Muscle of leg (tissue), 11 donors: ENCODE data around the gene PCDHGA7. TPM values are rescaled to one million over a fixed set of nuclear protein-coding genes. Genes with fewer than 3 reads are reported as not detected.
"Not testable (repeated sequence)": the region's sequence is repeated elsewhere in the genome, so short reads cannot be mapped to it uniquely, and the experiment has no call there.

Experiments used
- DNase-seq: peaks from one replicate; pipeline ENCODE4 v3.0.0; 2013
- H3K27ac ChIP-seq: one replicate; pipeline ENCODE4 v1.5.1; 2013; ENCODE audit warnings: mild to moderate bottlenecking, low read length, control low read depth
- H3K27me3 ChIP-seq: one replicate; pipeline ENCODE4 v1.6.1; 2013; ENCODE audit warnings: low read length; ENCODE audit not compliant: control insufficient read depth, insufficient read depth
- H3K36me3 ChIP-seq: one replicate; pipeline ENCODE4 v1.6.1; 2013; ENCODE audit warnings: low read length; ENCODE audit not compliant: control insufficient read depth, insufficient read depth
- H3K4me1 ChIP-seq: one replicate; pipeline ENCODE4 v1.6.1; 2013; ENCODE audit warnings: low read length; ENCODE audit not compliant: control insufficient read depth, insufficient read depth
- H3K4me3 ChIP-seq: one replicate; pipeline ENCODE4 v1.5.1; 2013; ENCODE audit warnings: low read length, control low read depth
- H3K9me3 ChIP-seq: replicated peaks from 2 replicates; pipeline ENCODE4 v1.6.1; 2013; ENCODE audit warnings: low read depth, low read length; ENCODE audit not compliant: control insufficient read depth
- WGBS: methylation state at CpG from one replicate; pipeline ENCODE4 v1.1.5; 2013; ENCODE audit warnings: missing lambda C conversion rate; ENCODE audit not compliant: insufficient coverage; 5-methylcytosine and 5-hydroxymethylcytosine counted together
- polyA plus RNA-seq, 8 donors: library from polyadenylated mRNA; unstranded; fragments of 120-200 nt; gene quantifications; one replicate each; pipeline versions ENCODE4 v1.2.1 to v1.2.3, GENCODE V29; 2013; ENCODE audit warnings: inconsistent platforms in 1 of 8, low replicate concordance in 1 of 8; ENCODE audit not compliant: insufficient read length in 8 of 8, insufficient read depth in 1 of 8
- total RNA-seq: library from RNA; stranded (reverse); fragments of 120-200 nt; gene quantifications from one replicate; pipeline ENCODE4 v1.2.4, GENCODE V29; 2013

PCDHGA7 gene
- total and polyA plus RNA-seq, 9 donors, result 1.2 to 2.4 (median 1.5) TPM

DNA sequence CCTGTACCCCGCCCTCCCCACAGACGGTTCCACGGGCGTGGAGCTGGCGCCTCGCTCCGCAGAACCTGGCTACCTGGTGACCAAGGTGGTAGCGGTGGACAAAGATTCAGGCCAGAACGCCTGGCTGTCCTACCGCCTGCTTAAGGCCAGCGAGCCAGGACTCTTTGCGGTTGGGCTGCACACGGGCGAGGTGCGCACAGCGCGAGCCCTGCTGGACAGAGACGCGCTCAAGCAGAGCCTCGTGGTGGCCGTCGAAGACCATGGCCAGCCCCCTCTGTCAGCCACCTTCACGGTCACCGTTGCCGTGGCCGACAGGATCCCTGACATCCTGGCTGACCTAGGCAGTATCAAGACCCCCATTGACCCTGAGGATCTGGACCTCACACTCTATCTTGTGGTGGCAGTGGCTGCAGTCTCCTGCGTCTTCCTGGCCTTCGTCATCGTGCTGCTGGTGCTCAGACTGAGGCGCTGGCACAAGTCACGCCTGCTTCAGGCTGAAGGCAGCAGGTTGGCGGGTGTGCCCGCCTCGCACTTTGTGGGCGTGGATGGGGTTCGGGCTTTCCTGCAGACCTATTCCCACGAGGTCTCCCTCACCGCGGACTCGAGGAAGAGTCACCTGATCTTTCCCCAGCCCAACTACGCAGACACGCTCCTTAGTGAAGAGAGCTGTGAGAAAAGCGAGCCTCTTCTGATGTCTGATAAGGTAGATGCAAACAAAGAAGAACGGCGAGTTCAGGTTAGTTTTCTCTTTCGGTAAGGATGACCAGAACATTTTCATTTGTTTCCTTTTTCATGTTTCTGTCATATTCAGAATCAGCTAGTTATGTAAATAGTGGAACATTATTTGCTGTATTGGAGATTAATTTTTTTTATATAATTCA is 16.3 kb upstream of the PCDHGA7 start:
- H3K36me3 ChIP-seq, result no peaks in the 10 kb centered on the region
- no peak overlapping the region for H3K4me3 ChIP-seq
- H3K4me1 ChIP-seq, result no peaks in the 10 kb centered on the region
- no peak for DNase-seq
- WGBS, result 49% methylated on average over 40 of the region's 46 CpGs
- H3K27ac ChIP-seq, result no peak overlapping the region
- H3K9me3 ChIP-seq, result peaks cover 62% of the 10 kb centered on the region
- H3K27me3 ChIP-seq, result peaks cover 20% of the 10 kb centered on the region

DNA sequence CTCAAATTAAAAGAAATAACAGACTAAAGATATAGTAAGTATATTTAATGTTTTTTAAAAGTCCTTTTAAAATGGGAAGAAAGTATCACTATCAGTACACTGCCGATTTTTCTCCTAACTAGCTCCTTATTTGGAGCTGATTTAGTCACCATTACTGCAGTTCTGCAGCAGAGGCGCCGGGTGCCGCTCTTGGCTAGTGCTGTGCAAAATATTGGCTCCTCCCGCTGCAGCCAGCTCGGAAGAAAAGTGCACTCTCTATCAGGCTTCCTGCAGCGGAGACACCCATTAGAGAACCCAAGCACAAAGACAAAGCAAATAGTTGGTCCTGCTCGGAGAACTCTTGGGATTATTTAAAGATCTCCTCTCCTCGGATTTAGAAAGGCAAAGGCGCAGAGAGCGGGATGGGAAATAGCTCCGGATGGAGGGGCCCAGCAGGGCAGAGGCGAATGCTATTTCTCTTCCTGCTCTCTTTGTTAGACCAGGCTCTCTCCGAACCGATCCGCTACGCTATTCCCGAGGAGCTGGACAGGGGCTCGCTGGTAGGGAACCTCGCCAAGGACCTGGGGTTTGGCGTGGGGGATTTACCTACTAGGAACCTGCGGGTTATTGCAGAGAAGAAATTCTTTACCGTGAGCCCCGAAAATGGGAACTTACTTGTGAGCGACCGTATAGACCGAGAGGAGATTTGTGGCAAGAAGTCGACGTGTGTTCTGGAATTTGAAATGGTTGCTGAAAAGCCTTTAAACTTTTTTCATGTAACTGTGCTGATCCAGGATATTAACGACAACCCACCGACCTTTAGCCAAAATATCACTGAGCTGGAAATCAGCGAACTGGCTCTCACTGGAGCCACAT is 12.3 kb upstream of the PCDHGA7 start, which contains the start of gene PCDHGB3:
TSS of gene PCDHGB3 (plus strand) at position 249 of the 855 bp plus-strand sequence. CDS start at position 402, 153 bp downstream.
- Histone ChIP-seq H3K4me3 (no peak within 1 kb of the TSS), H3K27me3 (peaks cover 22% of the 10 kb centered on the region), H3K36me3 (no peaks in the 10 kb centered on the region), H3K9me3 (peaks cover 61% of the 10 kb centered on the region), H3K27ac (no peak within 1 kb of the TSS), H3K4me1 (no peaks in the 10 kb centered on the region)
- peak; percentile 5 for DNase-seq
- 21% methylated on average over 20 of the region's 32 CpGs for WGBS

DNA sequence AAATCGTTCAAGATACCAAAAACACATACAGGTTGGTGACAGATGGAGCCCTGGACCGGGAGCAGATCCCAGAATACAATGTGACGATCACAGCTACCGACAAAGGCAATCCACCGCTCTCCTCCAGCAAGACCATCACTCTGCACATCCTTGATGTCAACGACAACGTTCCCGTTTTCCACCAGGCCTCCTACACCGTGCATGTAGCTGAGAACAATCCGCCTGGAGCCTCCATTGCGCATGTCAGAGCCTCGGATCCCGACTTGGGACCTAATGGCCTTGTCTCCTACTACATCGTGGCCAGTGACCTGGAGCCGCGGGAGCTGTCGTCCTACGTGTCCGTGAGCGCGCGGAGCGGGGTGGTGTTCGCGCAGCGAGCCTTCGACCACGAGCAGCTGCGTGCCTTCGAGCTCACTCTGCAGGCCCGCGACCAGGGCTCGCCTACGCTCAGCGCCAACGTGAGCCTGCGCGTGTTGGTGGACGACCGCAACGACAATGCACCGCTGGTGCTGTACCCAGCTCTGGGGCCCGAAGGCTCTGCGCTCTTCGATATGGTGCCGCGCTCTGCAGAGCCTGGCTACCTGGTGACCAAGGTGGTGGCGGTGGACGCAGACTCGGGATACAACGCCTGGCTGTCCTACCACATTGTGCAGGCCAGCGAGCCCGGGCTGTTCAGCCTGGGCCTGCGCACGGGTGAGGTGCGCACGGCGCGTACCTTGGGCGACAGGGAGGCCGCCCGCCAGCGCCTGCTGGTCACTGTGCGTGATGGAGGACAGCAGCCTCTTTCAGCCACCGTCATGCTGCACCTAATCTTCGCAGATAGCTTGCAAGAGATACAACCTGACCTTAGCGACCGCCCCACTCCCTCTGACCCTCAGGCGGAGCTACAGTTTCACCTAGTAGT is 10.7 kb upstream of the PCDHGA7 start:
- Histone ChIP-seq H3K4me3 (no peak overlapping the region), H3K36me3 (no peaks in the 10 kb centered on the region), H3K9me3 (peaks cover 60% of the 10 kb centered on the region), H3K27me3 (peaks cover 21% of the 10 kb centered on the region), H3K4me1 (no peaks in the 10 kb centered on the region), H3K27ac (no peak overlapping the region)
- WGBS, result 50% methylated on average over 68 of the region's 69 CpGs
- no peak for DNase-seq

DNA sequence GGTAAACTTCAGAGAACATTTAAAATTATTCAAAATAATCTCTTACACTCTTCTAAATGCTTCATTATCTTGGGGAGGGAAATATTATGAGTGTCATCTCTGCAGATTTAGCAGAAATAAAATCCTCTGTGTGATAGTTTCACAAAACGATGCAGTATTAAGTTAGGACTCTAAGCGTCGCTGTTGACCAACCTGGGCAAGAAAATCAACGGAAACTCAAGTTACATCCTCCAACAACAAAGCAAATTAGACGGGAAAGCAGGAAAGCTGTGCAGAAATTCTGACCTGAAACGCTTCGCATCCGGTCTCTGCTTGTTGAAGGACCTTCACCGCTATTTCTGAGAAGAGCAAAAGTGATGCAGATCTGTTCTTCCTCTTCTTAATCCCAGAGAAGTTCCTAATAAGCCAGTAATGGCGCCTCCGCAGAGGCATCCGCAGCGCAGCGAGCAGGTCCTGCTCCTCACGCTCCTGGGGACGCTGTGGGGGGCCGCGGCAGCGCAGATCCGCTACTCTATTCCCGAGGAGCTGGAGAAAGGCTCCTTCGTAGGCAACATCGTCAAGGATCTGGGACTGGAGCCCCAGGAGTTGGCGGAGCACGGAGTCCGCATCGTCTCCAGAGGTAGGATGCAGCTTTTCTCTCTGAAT is 8.7 kb upstream of the PCDHGA7 start, which contains the start of gene PCDHGA6:
TSS of gene PCDHGA6 (plus strand) at position 219 of the 645 bp plus-strand sequence. CDS start at position 412, 193 bp downstream.
- Histone ChIP-seq H3K36me3 (no peaks in the 10 kb centered on the region), H3K27ac (no peak within 1 kb of the TSS), H3K4me1 (no peaks in the 10 kb centered on the region), H3K27me3 (peaks cover 21% of the 10 kb centered on the region), H3K9me3 (peaks cover 72% of the 10 kb centered on the region), H3K4me3 (peak within 1 kb of the TSS; percentile 30)
- DNase-seq, result peak; percentile 17
- 13% methylated on average over 26 of the region's 27 CpGs for WGBS

DNA sequence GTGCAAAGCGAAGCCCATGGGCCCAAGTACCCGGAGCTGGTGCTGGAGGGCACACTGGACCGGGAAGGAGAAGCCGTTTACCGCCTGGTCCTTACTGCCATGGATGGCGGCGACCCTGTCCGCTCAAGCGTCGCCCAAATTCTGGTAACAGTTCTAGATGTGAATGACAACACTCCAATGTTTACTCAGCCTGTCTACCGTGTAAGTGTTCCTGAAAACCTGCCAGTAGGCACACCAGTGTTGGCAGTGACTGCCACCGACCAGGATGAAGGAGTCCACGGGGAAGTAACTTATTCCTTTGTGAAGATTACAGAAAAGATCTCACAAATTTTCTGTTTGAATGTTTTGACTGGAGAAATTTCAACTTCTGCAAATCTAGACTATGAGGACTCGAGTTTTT is 7.9 kb upstream of the PCDHGA7 start:
- no peak overlapping the region for H3K27ac ChIP-seq
- H3K4me3 ChIP-seq, result no peak overlapping the region
- peaks cover 72% of the 10 kb centered on the region for H3K9me3 ChIP-seq
- H3K36me3 ChIP-seq, result no peaks in the 10 kb centered on the region
- no peaks in the 10 kb centered on the region for H3K4me1 ChIP-seq
- WGBS, result 76% methylated on average over 12 of the region's 14 CpGs
- no peak for DNase-seq
- H3K27me3 ChIP-seq, result peaks cover 21% of the 10 kb centered on the region

DNA sequence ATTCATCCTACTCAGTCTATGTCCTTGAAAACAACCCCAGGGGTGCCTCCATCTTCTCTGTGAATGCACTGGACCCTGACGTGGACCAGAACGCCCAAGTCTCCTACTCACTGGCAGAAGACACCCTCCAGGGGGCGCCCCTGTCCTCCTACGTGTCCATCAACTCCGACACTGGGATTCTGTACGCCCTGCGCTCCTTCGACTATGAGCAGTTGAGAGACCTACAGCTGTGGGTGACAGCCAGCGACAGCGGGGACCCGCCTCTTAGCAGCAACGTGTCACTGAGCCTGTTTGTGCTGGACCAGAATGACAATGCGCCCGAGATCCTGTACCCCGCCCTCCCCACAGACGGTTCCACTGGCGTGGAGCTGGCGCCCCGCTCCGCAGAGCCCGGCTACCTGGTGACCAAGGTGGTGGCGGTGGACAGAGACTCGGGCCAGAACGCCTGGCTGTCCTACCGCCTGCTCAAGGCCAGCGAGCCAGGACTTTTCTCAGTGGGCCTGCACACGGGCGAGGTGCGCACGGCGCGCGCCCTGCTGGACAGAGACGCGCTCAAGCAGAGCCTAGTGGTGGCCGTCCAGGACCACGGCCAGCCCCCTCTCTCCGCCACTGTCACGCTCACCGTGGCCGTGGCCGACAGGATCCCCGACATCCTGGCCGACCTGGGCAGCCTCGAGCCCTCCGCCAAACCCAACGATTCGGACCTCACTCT is 6.9 kb upstream of the PCDHGA7 start:
- peaks cover 18% of the 10 kb centered on the region for H3K27me3 ChIP-seq
- not testable (repeated sequence) for H3K4me1 ChIP-seq, DNase-seq, H3K27ac ChIP-seq, H3K4me3 ChIP-seq, H3K36me3 ChIP-seq
- WGBS, result 65% methylated on average over 32 of the region's 48 CpGs
- peaks cover 66% of the 10 kb centered on the region for H3K9me3 ChIP-seq

DNA sequence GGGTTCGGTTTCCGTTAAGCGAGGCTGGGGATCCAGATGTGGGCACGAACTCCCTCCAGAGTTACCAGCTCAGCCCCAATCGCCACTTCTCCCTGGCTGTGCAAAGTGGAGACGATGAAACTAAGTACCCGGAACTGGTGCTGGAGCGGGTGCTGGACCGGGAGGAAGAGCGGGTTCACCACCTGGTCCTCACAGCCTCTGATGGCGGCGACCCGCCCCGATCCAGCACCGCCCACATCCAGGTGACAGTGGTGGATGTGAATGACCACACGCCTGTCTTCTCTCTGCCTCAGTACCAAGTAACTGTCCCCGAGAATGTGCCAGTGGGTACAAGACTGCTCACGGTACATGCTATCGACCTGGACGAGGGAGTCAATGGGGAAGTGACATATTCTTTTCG is 803 bp downstream of the PCDHGA7 start:
- H3K27me3 ChIP-seq, result peaks cover 5% of the 10 kb centered on the region
- no peak overlapping the region for H3K4me3 ChIP-seq
- H3K9me3 ChIP-seq, result peaks cover 70% of the 10 kb centered on the region
- H3K36me3 ChIP-seq, result no peaks in the 10 kb centered on the region
- no peaks in the 10 kb centered on the region for H3K4me1 ChIP-seq
- H3K27ac ChIP-seq, result no peak overlapping the region
- DNase-seq, result no peak
- 42% methylated on average over 9 of the region's 21 CpGs for WGBS

DNA sequence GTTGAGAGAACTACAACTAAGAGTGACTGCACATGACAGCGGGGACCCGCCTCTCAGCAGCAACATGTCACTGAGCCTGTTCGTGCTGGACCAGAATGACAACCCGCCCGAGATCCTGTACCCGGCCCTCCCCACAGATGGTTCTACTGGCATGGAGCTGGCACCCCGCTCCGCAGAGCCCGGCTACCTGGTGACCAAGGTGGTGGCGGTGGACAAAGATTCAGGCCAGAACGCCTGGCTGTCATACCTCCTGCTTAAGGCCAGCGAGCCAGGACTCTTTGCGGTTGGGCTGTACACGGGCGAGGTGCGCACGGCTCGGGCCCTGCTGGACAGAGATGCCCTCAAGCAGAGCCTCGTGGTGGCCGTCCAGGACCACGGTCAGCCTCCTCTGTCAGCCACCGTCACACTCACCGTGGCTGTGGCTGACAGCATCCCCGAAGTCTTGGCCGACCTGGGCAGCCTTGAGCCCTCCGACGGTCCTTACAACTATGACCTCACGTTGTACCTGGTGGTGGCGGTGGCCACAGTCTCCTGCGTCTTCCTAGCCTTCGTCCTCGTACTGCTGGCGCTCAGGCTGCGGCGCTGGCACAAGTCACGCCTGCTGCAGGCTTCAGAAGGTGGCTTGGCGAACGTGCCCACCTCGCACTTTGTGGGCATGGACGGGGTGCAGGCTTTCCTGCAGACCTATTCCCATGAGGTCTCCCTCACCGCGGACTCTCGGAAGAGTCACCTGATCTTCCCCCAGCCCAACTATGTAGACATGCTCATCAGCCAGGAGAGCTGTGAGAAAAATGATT is 2.1 kb downstream of the PCDHGA7 start:
- H3K27me3 ChIP-seq, result peaks cover 7% of the 10 kb centered on the region
- peaks cover 79% of the 10 kb centered on the region for H3K9me3 ChIP-seq
- WGBS, result 67% methylated on average over 38 of the region's 43 CpGs
- H3K4me1 ChIP-seq, result no peaks in the 10 kb centered on the region
- DNase-seq, result no peak
- no peaks in the 10 kb centered on the region for H3K36me3 ChIP-seq
- no peak overlapping the region for H3K27ac ChIP-seq
- no peak overlapping the region for H3K4me3 ChIP-seq
